AG04449 (cell line): ENCODE results near the gene DPP9.

Experiments used
- CTCF ChIA-PET: fragments of 350-600 bp; formaldehyde crosslinking; extraction: SDS; loops from one replicate; lab custom pipeline; 2021; ENCODE audit warnings: antibody characterized with exemption; lab: Yijun Ruan, JAX
- POLR2A ChIA-PET: fragments of 400-600, 350-600 bp; formaldehyde crosslinking; extraction: SDS; loops from one replicate; lab custom pipeline; 2020; ENCODE audit warnings: antibody characterized with exemption, inconsistent platforms; lab: Yijun Ruan, JAX
- DNase-seq: peaks from one replicate; pipeline ENCODE4 v3.0.0-alpha.2; 2010; ENCODE audit warnings: low read depth, low spot score
- H3K4me3 ChIP-seq: 2 replicates; pipeline ENCODE4 v1.5.1; 2011; ENCODE audit warnings: low read depth, mild to moderate bottlenecking, control low read depth, low read length
- CTCF ChIP-seq: IDR thresholded peaks from one replicate; pipeline ENCODE4 v1.5.1; 2011; ENCODE audit warnings: mild to moderate bottlenecking, moderate library complexity, low read length, control low read depth, inconsistent platforms; ENCODE audit not compliant: insufficient read depth; ENCODE audit errors: missing control alignments

Gene DPP9

GRCh38 chr19:4723595-4724514 lies at the start of gene DPP9:
Gene DPP9 (minus strand): TSS chr19:4723842. CDS start chr19:4719906, 3,936 bp downstream.
- TF ChIP-seq CTCF, result peak; percentile 21

GRCh38 chr19:4773047-4773640 lies 49.5 kb upstream of the DPP9 start:
- ChIA-PET POLR2A (no interaction called here), CTCF (interaction anchor here (1.2 to 1.3 kb wide), 2 partner anchors 9 to 40 kb away, joined by 3 read pairs; no protein-coding TSS in a partner anchor)
- no peak overlapping the region for H3K4me3 ChIP-seq
- TF ChIP-seq CTCF, result no peak
- DNase-seq, result no peak

More at GRCh38 chr19:4723595-4724514, at the start of gene DPP9:
- ChIA-PET POLR2A (interaction anchor here (0.8 to 1.6 kb wide), 3 partner anchors 10 to 188 kb away, joined by 4 to 7 read pairs (median 6); partner anchors contain the start of gene FEM1A), CTCF (interaction anchor here (1.2 to 12.1 kb wide), 7 partner anchors 10 to 236 kb away, joined by 3 to 315 read pairs (median 5); partner anchors contain the start of gene FEM1A)
- H3K4me3 ChIP-seq, result peak within 1 kb of the TSS; percentile 93
- DNase-seq, result peak; percentile 89

- TF ChIP-seq CTCF, result no peak
- DNase-seq, result no peak
- no peak overlapping the region for H3K4me3 ChIP-seq
- POLR2A ChIA-PET, result no interaction called here
- CTCF ChIA-PET, result interaction anchor here (0.9 kb wide), 1 partner anchor 13 kb away, joined by 5 read pairs; no protein-coding TSS in a partner anchor
These were observed 48.9 kb upstream of the DPP9 start for GRCh38 chr19:4772566-4772965.

GRCh38 chr19:4768934-4769777 lies 45.5 kb upstream of the DPP9 start:
- peak; percentile 16 for DNase-seq
- CTCF ChIA-PET, result interaction anchor here (1.2 to 1.6 kb wide), 2 partner anchors 22 to 38 kb away, joined by 3 to 9 read pairs; partner anchors contain the start of gene FEM1A
- TF ChIP-seq CTCF, result no peak
- POLR2A ChIA-PET, result no interaction called here
- H3K4me3 ChIP-seq, result no peak overlapping the region

GRCh38 chr19:4764393-4764660 lies 40.7 kb upstream of the DPP9 start:
- DNase-seq, result no peak
- ChIA-PET CTCF (interaction anchor here (2.9 kb wide), 1 partner anchor 31 kb away, joined by 7 read pairs; no protein-coding TSS in a partner anchor), POLR2A (no interaction called here)
- H3K4me3 ChIP-seq, result no peak overlapping the region
- TF ChIP-seq CTCF, result no peak
